HUES6 (cell line): Measurements from ENCODE around the gene PIGZ.

Experiments
- H3K27ac ChIP-seq: 2 replicates; pipeline ENCODE4 v1.7.0; 2013; ENCODE audit warnings: low read depth, mild to moderate bottlenecking, low read length, inconsistent platforms
- H3K27me3 ChIP-seq: 2 replicates; pipeline ENCODE4 v1.6.1; 2013; ENCODE audit warnings: low read length; ENCODE audit not compliant: control insufficient read depth, insufficient read depth
- H3K36me3 ChIP-seq: 2 replicates; pipeline ENCODE4 v1.6.1; 2013; ENCODE audit warnings: low read length; ENCODE audit not compliant: control insufficient read depth, insufficient read depth
- H3K4me1 ChIP-seq: 2 replicates; pipeline ENCODE4 v1.6.1; 2013; ENCODE audit warnings: low read length; ENCODE audit not compliant: control insufficient read depth, insufficient read depth
- H3K4me3 ChIP-seq: 2 replicates; pipeline ENCODE4 v1.5.1; 2013; ENCODE audit warnings: low read depth, low read length
- H3K9ac ChIP-seq: one replicate; pipeline ENCODE4 v1.6.1; 2013; ENCODE audit warnings: mild to moderate bottlenecking, low read length
- H3K9me3 ChIP-seq: 2 replicates; pipeline ENCODE4 v1.6.1; 2013; ENCODE audit warnings: low read depth, low read length; ENCODE audit not compliant: control insufficient read depth, insufficient read depth

PIGZ gene

DNA sequence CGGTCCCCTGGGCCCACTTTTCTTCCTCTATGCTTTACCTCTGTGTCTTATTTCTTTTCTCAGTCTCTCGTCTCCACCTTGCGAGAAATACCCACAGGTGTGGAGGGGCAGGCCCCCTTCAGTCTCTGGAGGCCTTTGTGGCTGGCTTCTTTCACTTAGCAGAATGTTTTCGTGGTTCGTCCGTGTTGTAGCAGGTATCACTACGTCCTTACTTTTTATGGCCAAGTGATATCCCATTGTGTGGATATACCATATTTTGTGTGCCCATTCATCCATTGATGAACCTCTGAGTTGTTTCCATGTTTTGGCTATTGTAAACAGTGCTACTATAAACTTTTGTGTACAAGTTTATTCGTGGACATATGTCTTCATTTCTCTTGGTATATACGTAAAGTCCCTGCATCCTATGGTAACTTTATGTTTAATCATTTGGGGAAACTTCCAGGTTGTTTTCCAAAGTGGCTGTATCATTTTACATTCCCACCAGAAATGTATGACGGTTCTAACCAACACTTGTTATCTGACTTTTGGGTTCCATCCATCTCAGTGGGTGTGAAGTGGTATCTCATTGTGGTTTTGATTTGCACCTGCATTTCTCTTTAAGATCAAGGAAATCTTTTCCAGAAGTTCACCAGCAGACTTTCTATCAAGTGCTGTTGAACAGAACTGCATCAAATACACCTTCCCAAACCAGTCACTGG is 5.6 kb downstream of the PIGZ start:
- no peak overlapping the region for H3K4me3 ChIP-seq

DNA sequence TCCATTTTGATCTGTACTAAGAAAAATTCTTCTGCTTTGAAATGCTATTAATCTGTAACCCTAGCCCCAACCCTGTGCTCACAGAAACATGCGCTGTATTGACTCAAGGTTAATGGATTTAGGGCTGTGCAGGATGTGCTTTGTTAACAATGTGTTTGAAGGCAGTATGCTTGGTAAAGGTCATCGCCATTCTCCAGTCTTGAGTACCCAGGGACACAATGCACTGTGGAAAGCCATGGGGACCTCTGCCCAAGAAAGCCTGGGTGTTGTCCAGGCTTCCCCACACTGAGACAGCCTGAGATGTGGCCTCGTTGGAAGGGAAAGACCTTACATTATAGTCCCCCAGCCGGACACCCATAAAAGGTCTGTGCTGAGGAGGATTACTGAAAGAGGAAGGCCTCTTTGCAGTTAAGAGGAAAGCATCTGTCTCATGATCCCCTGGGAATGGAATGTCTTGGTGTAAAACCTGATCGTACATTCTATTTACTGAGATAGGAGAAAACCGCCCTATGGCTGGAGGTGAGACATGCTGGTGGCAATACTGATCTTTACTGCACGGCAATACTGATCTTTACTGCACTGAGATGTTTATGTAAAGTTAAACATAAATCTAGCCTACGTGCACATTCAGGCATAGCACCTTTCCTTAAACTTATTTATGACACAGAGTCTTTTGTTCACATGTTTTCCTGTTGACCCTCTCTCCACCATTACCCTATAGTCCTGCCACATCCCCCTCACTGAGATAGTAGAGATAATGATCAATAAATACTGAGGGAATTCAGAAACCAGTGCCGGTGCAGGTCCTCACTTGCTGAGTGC is 6.3 kb downstream of the PIGZ start:
- Histone ChIP-seq H3K36me3 (no peaks in the 10 kb centered on the region), H3K4me3 (no peak overlapping the region), H3K27me3 (peaks cover 37% of the 10 kb centered on the region), H3K4me1 (no peaks in the 10 kb centered on the region), H3K9me3 (no peaks in the 10 kb centered on the region), H3K27ac (no peak overlapping the region), H3K9ac (no peak overlapping the region)

More for the DNA sequence above, 5.6 kb downstream of the PIGZ start:
- no peak overlapping the region for H3K9ac ChIP-seq
- peaks cover 44% of the 10 kb centered on the region for H3K27me3 ChIP-seq
- no peaks in the 10 kb centered on the region for H3K9me3 ChIP-seq
- no peak overlapping the region for H3K27ac ChIP-seq
- H3K4me1 ChIP-seq, result no peaks in the 10 kb centered on the region
- H3K36me3 ChIP-seq, result no peaks in the 10 kb centered on the region

DNA sequence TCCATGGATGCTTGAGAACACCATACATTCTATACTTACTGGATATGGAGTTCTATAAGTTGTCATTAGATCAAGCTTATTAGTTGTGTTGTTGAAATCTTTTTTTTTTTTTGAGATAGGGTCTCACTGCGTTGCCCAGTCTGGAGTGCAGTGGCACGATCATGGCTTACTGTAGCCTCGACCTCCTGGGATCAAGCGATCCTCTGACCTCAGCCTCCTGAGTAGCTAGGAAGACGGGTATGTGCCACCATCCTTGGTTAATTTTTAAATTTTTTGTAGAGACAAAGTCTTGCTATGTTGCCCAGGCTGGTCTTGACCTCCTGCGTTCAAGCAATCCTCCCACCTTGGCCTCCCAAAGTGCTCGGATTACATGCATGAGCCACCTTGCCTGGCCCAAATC is 13.8 kb downstream of the PIGZ start:
- Histone ChIP-seq H3K27ac (no peak overlapping the region), H3K27me3 (no peaks in the 10 kb centered on the region), H3K36me3 (no peaks in the 10 kb centered on the region), H3K9me3 (no peaks in the 10 kb centered on the region), H3K9ac (no peak overlapping the region), H3K4me1 (no peaks in the 10 kb centered on the region), H3K4me3 (no peak overlapping the region)

GRCh38 chr3:196951371-196951770 is 17.3 kb downstream of the PIGZ start:
- Histone ChIP-seq H3K36me3 (no peaks in the 10 kb centered on the region), H3K9ac (no peak overlapping the region), H3K9me3 (no peaks in the 10 kb centered on the region), H3K27me3 (0 out of 2 replicates have a peak, but pooled peaks cover 8% of the 10 kb centered on the region), H3K27ac (no peak overlapping the region), H3K4me1 (no peaks in the 10 kb centered on the region; the same call in 1 of the 2 replicates), H3K4me3 (no peak overlapping the region)

DNA sequence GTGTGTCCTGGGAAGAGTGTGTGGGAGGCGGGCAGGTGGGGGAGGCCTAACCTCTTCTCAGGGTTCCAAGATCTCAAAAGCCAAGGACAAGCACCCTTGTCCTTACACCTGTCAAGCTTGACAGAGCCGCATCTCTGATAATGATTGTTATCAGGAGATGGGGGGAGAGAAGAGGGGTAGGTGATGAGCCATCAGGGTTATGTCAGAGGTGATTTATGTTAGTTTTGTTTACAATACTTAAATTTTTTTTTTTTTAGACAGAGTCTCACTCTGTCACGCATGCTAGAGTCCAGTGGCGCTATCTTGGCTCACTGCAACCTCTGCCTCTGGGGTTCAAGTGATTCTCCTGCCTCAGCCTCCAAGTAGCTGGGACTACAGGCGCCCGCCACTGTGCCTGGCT is 18.9 kb downstream of the PIGZ start:
- Histone ChIP-seq H3K9me3 (no peaks in the 10 kb centered on the region), H3K27ac (no peak overlapping the region), H3K36me3 (no peaks in the 10 kb centered on the region), H3K4me3 (no peak overlapping the region), H3K4me1 (no peaks in the 10 kb centered on the region; the same call in 1 of the 2 replicates), H3K9ac (no peak overlapping the region), H3K27me3 (0 out of 2 replicates have a peak, but pooled peaks cover 8% of the 10 kb centered on the region)

DNA sequence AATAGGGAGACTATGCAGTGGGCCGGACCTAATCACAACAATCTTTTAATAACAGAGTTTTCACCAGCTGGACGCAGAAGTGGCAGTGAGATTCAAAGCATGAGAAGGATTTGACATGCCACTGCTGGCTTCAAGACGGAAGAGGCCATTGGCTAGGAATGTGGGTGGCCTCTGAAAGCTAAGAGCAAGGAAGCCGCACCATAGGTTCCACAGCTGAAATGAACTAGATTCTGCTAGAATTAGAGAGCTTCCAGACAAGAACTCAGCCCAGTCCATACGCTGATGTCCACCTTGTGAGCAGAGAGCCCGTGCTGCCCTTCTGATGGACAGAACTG is 19.4 kb downstream of the PIGZ start:
- H3K4me3 ChIP-seq, result no peak overlapping the region
- no peaks in the 10 kb centered on the region for H3K9me3 ChIP-seq
- no peak overlapping the region for H3K9ac ChIP-seq
- H3K27ac ChIP-seq, result no peak overlapping the region
- no peaks in the 10 kb centered on the region for H3K36me3 ChIP-seq
- 0 out of 2 replicates have a peak, but pooled peaks cover 8% of the 10 kb centered on the region for H3K27me3 ChIP-seq
- H3K4me1 ChIP-seq, result no peaks in the 10 kb centered on the region; the same call in 1 of the 2 replicates

DNA sequence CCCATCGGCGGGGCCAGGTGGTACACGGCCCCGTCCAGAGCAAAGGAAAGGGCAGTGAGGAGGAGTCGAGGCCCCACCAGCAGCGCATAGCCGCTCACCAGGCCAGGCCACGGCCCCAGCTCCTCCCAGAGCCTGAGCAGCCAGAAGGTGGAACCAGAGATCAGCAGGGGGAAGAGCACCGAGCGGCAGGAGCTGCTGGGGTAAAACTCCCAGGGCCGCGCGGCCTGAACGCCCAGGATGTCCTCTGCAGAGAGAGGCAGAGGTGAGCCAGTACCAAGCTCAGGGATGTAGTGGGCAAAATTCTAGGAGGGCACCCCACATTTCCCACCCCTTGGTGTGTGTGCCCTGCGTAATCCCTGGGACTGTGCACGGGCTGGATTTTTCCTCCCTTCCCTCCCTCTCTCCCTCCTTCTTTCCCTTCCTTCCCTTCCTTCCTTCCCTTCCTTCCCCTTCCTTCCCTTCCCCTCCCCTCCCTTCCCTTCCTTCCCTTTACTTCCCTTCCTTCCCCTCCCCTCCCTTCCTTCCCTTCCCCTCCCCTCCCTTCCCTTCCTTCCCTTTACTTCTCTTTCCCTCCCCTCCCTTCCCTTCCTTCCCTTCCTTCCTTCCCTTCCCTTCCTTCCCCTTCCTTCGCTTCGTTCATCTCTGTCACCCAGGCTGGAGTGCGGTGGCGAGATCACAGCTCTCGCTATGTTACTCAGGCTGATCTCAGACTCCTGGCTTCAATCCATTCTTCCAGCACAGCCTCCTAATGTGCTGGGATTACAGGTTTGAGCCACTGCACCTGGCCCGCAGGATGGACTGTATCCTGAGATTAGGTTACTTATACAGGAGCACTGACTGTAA is 20.0 kb downstream of the PIGZ start:
- Histone ChIP-seq H3K27ac (no peak overlapping the region), H3K4me1 (peaks cover 2% of the 10 kb centered on the region), H3K9me3 (no peaks in the 10 kb centered on the region), H3K36me3 (no peaks in the 10 kb centered on the region), H3K9ac (no peak overlapping the region), H3K27me3 (0 out of 2 replicates have a peak, but pooled peaks cover 8% of the 10 kb centered on the region), H3K4me3 (no peak overlapping the region)

- Histone ChIP-seq H3K9me3 (no peaks in the 10 kb centered on the region), H3K27me3 (0 out of 2 replicates have a peak, but pooled peaks cover 8% of the 10 kb centered on the region), H3K36me3 (no peaks in the 10 kb centered on the region), H3K9ac (no peak overlapping the region), H3K4me3 (no peak overlapping the region), H3K27ac (no peak overlapping the region), H3K4me1 (peaks cover 6% of the 10 kb centered on the region)
These were observed 20.7 kb downstream of the PIGZ start for GRCh38 chr3:196947860-196948441.

- Histone ChIP-seq H3K4me3 (no peak overlapping the region), H3K27ac (no peak overlapping the region), H3K36me3 (no peaks in the 10 kb centered on the region), H3K9ac (no peak overlapping the region), H3K9me3 (no peaks in the 10 kb centered on the region), H3K27me3 (0 out of 2 replicates have a peak, but pooled peaks cover 8% of the 10 kb centered on the region), H3K4me1 (peaks cover 6% of the 10 kb centered on the region)
These were observed 21.3 kb downstream of the PIGZ start for GRCh38 chr3:196947136-196947859.
